Endothelial cell of umbilical vein (primary cell): Measurements from ENCODE around the gene THAP11. TPM values are rescaled to one million over a fixed set of nuclear protein-coding genes. Genes with fewer than 3 reads are reported as not detected.

Source experiments
- BruUV-seq: library from RNA; stranded (reverse); fragments of 400-500 nt; replicated peaks from 2 replicates; lab custom pipeline; 2021; lab: Mats Ljungman, UMichigan
- CTCF ChIA-PET: fragments of 300-600, 350-600 bp; sonication (Branson Sonifier 250); formaldehyde crosslinking; loops from one replicate; lab custom pipeline; 2021; ENCODE audit warnings: antibody characterized with exemption, inconsistent platforms; lab: Charles Lee
- POLR2A ChIA-PET: fragments of 300-600, 350-600 bp; sonication (Branson Sonifier 250); formaldehyde crosslinking; loops from one replicate; lab custom pipeline; 2021; ENCODE audit warnings: antibody characterized with exemption, inconsistent platforms; lab: Charles Lee
- DNase-seq: peaks from one replicate; pipeline ENCODE4 v3.0.0-alpha.2; 2011; ENCODE audit warnings: low read depth, low spot score
- FAIRE-seq: peaks from 2 replicates; lab custom pipeline; 2011; peaks lifted over from hg19 to GRCh38; lab: Jason Lieb, UNC
- H2AFZ ChIP-seq: 2 replicates; pipeline ENCODE4 v1.6.0; 2012; ENCODE audit warnings: low read depth, low read length, control low read depth, inconsistent platforms
- H3K27ac ChIP-seq: 2 replicates; pipeline ENCODE4 v1.5.1; 2011; ENCODE audit warnings: low read depth, mild to moderate bottlenecking, control low read depth, low read length, moderate library complexity; ENCODE audit not compliant: insufficient read depth
- H3K27me3 ChIP-seq, 2 experiments: 2 replicates each; pipeline versions ENCODE4 v1.6.0 to v1.6.1; 2011; ENCODE audit warnings: low read length in 2 of 2, mixed read lengths in 1 of 2; ENCODE audit not compliant: control insufficient read depth in 2 of 2, insufficient read depth in 2 of 2
- H3K36me3 ChIP-seq, 2 experiments: 2 replicates in 1 of 2; 3 replicates in 1 of 2; pipeline ENCODE4 v1.5.1; 2011; ENCODE audit warnings: low read length in 2 of 2, mild to moderate bottlenecking in 1 of 2, moderate library complexity in 1 of 2; ENCODE audit not compliant: control insufficient read depth in 2 of 2, insufficient read depth in 2 of 2; ENCODE audit errors: extremely low read depth in 1 of 2
- H3K4me1 ChIP-seq: 3 replicates; pipeline ENCODE4 v1.5.1; 2011; ENCODE audit warnings: mild to moderate bottlenecking, low read length; ENCODE audit not compliant: control insufficient read depth, insufficient read depth; ENCODE audit errors: extremely low read depth
- H3K4me2 ChIP-seq: 2 replicates; pipeline ENCODE4 v1.6.1; 2011; ENCODE audit warnings: low read length, control low read depth, mixed read lengths; ENCODE audit not compliant: insufficient read depth
- H3K4me3 ChIP-seq, 3 experiments: fragments of 200-600 bp in 1 of 3; sonication (generic), shearing (Covaris generic) in 1 of 3; replicated peaks in 1 of 3; 2 replicates each; pipeline ENCODE4 v1.5.1; 2011 to 2016; ENCODE audit warnings: control low read depth in 3 of 3, low read length in 3 of 3, mild to moderate bottlenecking in 2 of 3, inconsistent platforms in 1 of 3, low read depth in 1 of 3, moderate library complexity in 1 of 3; ENCODE audit not compliant: insufficient read depth in 1 of 3
- H3K79me2 ChIP-seq: 2 replicates; pipeline ENCODE4 v1.6.0; 2012; ENCODE audit warnings: low read length, inconsistent platforms; ENCODE audit not compliant: control insufficient read depth, insufficient read depth
- H3K9ac ChIP-seq: replicated peaks from 2 replicates; pipeline ENCODE3; 2011; ENCODE audit warnings: low read length, control low read depth; ENCODE audit not compliant: insufficient read depth; ENCODE audit errors: extremely low read depth
- H3K9me1 ChIP-seq: replicated peaks from 3 replicates; pipeline ENCODE4 v1.6.0; 2011; ENCODE audit warnings: mild to moderate bottlenecking, low read length; ENCODE audit not compliant: control insufficient read depth, insufficient read depth; ENCODE audit errors: extremely low read depth
- H3K9me3 ChIP-seq: replicated peaks from 2 replicates; pipeline ENCODE4 v1.5.1; 2012; ENCODE audit warnings: low read length, inconsistent platforms; ENCODE audit not compliant: control insufficient read depth, insufficient read depth
- H4K20me1 ChIP-seq: replicated peaks from 2 replicates; pipeline ENCODE3; 2011; ENCODE audit warnings: mild to moderate bottlenecking, low read length; ENCODE audit not compliant: control insufficient read depth, insufficient read depth; ENCODE audit errors: extremely low read depth
- CTCF ChIP-seq, 2 donors: IDR thresholded peaks; 1 replicate in 1 of 2; 2 replicates in 1 of 2; pipeline ENCODE4 v1.5.1; 2011; ENCODE audit warnings: low read length in 2 of 2, mild to moderate bottlenecking in 2 of 2, moderate library complexity in 2 of 2, control low read depth in 1 of 2, inconsistent platforms in 1 of 2, low read depth in 1 of 2; ENCODE audit not compliant: insufficient read depth in 1 of 2; ENCODE audit errors: extremely low read depth in 1 of 2
- EZH2 ChIP-seq: IDR thresholded peaks from 2 replicates; pipeline ENCODE4 v1.6.1; 2012; ENCODE audit warnings: borderline replicate concordance, low read depth, mild to moderate bottlenecking, moderate library complexity, low read length, inconsistent platforms; ENCODE audit not compliant: severe bottlenecking
- FOS ChIP-seq: IDR thresholded peaks from 2 replicates; pipeline ENCODE4 v1.6.1; 2011; ENCODE audit warnings: mild to moderate bottlenecking, low read length, moderate library complexity, borderline replicate concordance; ENCODE audit not compliant: insufficient read depth
- GATA2 ChIP-seq: IDR thresholded peaks from 2 replicates; pipeline ENCODE4 v1.7.0; 2011; ENCODE audit warnings: low read depth, mild to moderate bottlenecking, moderate library complexity, mixed read lengths, low read length; ENCODE audit not compliant: insufficient read length, insufficient read depth
- JUN ChIP-seq: IDR thresholded peaks from 2 replicates; pipeline ENCODE4 v1.6.1; 2011; ENCODE audit warnings: borderline replicate concordance, low read depth; ENCODE audit not compliant: insufficient read length, insufficient read depth
- MAX ChIP-seq: IDR thresholded peaks from 2 replicates; pipeline ENCODE4 v1.6.1; 2011; ENCODE audit not compliant: insufficient read depth, insufficient read length
- MYC ChIP-seq: IDR thresholded peaks from one replicate; pipeline ENCODE4 v1.6.1; 2011; ENCODE audit warnings: mild to moderate bottlenecking, low read depth, low read length
- POLR2A ChIP-seq: IDR thresholded peaks from 2 replicates; pipeline ENCODE4 v1.6.1; 2012; ENCODE audit warnings: low read depth, mild to moderate bottlenecking, control low read depth, low read length
- POLR2AphosphoS5 ChIP-seq: IDR thresholded peaks from 2 replicates; pipeline ENCODE4 v1.6.1; 2012; ENCODE audit warnings: low read depth, mild to moderate bottlenecking, control low read depth, low read length, moderate library complexity; ENCODE audit not compliant: insufficient read depth
- dilution Hi-C: fragments of 300-500 bp; cut with MboI; formaldehyde crosslinking; loops from one replicate; pipeline ENCODE4 v1.15.0; 2019; ENCODE audit warnings: low sequenced_read_pairs; ENCODE audit not compliant: extremely low pct_ligation_motif_present
- intact Hi-C: fragments of 100-400 bp; cut with micrococcal nuclease; formaldehyde crosslinking; loops from one replicate; pipeline ENCODE4 v1.10.0; 2022
- polyA plus RNA-seq, 4 experiments: library from polyadenylated mRNA; depleted of rRNA in 3 of 4; stranded (reverse) in 3 of 4; unstranded in 1 of 4; fragments of >200 nt; gene quantifications; 2 replicates each; pipeline versions ENCODE4 v1.2.1 to v1.2.3, GENCODE V29; 2011 to 2012; ENCODE audit warnings: missing spikeins in 1 of 4
- total RNA-seq: library from RNA; stranded (reverse); gene quantifications from 2 replicates; pipeline ENCODE4 v1.2.3, GENCODE V29; 2021

The THAP11 gene
- total and polyA plus RNA-seq, 2 donors (not counting 3 experiments of a cell fraction or from before 2014, with no cell fraction given) = 24.0 to 25.9 TPM

- Histone ChIP-seq H3K27me3 (no peaks in the 10 kb centered on the region), H3K36me3 (peaks cover 3 to 48% of the 10 kb centered on the region in 2 experiments), H3K4me2 (no peak overlapping the region), H4K20me1 (no peaks in the 10 kb centered on the region), H2AFZ (no peak overlapping the region), H3K79me2 (no peaks in the 10 kb centered on the region), H3K4me1 (no peaks in the 10 kb centered on the region), H3K9me3 (no peaks in the 10 kb centered on the region), H3K4me3 (no peak overlapping the region), H3K27ac (no peak overlapping the region), H3K9ac (no peak overlapping the region), H3K9me1 (no peaks in the 10 kb centered on the region)
- no peak for TF ChIP-seq CTCF (IDR thresholded peaks at IDR 0.05; ENCODE audit: extremely low read depth in 1 of 2, insufficient read depth in 1 of 2, low read depth in 1 of 2, low read length in 2 of 2)
- TF ChIP-seq MYC = no peak
- no peak for TF ChIP-seq POLR2A
- TF ChIP-seq MAX = no peak
- TF ChIP-seq EZH2 = no peak
- TF ChIP-seq POLR2AphosphoS5 = no peak
- TF ChIP-seq FOS = no peak
- TF ChIP-seq GATA2 = no peak
- no peak for TF ChIP-seq JUN
- CTCF ChIA-PET = interaction anchor here (0.6 to 5.4 kb wide), 3 partner anchors 41 to 155 kb away, joined by 4 to 106 read pairs (median 5); no protein-coding TSS in a partner anchor
- FAIRE-seq (no peak), DNase-seq (no peak)
- intact Hi-C loops (no loop called here), dilution Hi-C loops (no loop called here)
- BruUV-seq = no TSS peak
- POLR2A ChIA-PET = no interaction called here
These were observed 43.9 kb downstream of the THAP11 start for GRCh38 chr16:67885976-67886375.
